ENCODE results near the gene MDM2. TPM values are rescaled to one million over a fixed set of nuclear protein-coding genes. Genes with fewer than 3 reads are reported as not detected.
"Not testable (repeated sequence)": the region's sequence is repeated elsewhere in the genome, so short reads cannot be mapped to it uniquely, and the experiment has no call there.

MDM2 gene
- polyA plus RNA-seq, 3 donors = 49.2 to 76.8 (median 74.6) TPM

GRCh38 chr12:68780731-68781130 lies 27.2 kb upstream of the MDM2 start:
- no peak for DNase-seq

GRCh38 chr12:68781728-68782127 lies 26.2 kb upstream of the MDM2 start:
- no peak for DNase-seq

- DNase-seq = no peak
Measured at GRCh38 chr12:68784015-68784414, 24.0 kb upstream of the MDM2 start.

GRCh38 chr12:68785358-68785757 lies 22.6 kb upstream of the MDM2 start:
- no peak for DNase-seq

GRCh38 chr12:68785823-68786222 lies 22.2 kb upstream of the MDM2 start:
- DNase-seq = no peak

GRCh38 chr12:68786929-68787328 lies 21.0 kb upstream of the MDM2 start:
- no peak for DNase-seq

GRCh38 chr12:68788554-68789143 lies 19.3 kb upstream of the MDM2 start:
- no peak for DNase-seq

GRCh38 chr12:68789144-68789878 lies 18.7 kb upstream of the MDM2 start:
- no peak for DNase-seq

GRCh38 chr12:68790081-68790951 lies 17.7 kb upstream of the MDM2 start:
- no peak for DNase-seq

GRCh38 chr12:68790952-68791234 lies 17.1 kb upstream of the MDM2 start:
- DNase-seq = no peak

GRCh38 chr12:68791897-68792481 lies 16.0 kb upstream of the MDM2 start:
- no peak for DNase-seq

GRCh38 chr12:68792952-68793351 lies 15.0 kb upstream of the MDM2 start:
- no peak for DNase-seq

GRCh38 chr12:68793436-68793835 lies 14.5 kb upstream of the MDM2 start:
- no peak for DNase-seq

GRCh38 chr12:68793975-68794652 lies 13.9 kb upstream of the MDM2 start:
- DNase-seq = no peak

- no peak for DNase-seq
Measured at GRCh38 chr12:68794653-68795251, 13.2 kb upstream of the MDM2 start.

- DNase-seq = no peak
Measured at GRCh38 chr12:68796399-68796798, 11.6 kb upstream of the MDM2 start.

- DNase-seq = no peak
Measured at GRCh38 chr12:68798882-68799234, 9.1 kb upstream of the MDM2 start.

- no peak for DNase-seq
Measured at GRCh38 chr12:68800294-68800693, 7.7 kb upstream of the MDM2 start.

- DNase-seq = not testable (repeated sequence)
Measured at GRCh38 chr12:68801124-68801523, 6.9 kb upstream of the MDM2 start.

- DNase-seq = not testable (repeated sequence)
Measured at GRCh38 chr12:68802372-68802745, 5.6 kb upstream of the MDM2 start.

GRCh38 chr12:68802911-68803651 lies 4.9 kb upstream of the MDM2 start:
- not testable (repeated sequence) for DNase-seq
